K562 (cell line): ENCODE data around the gene PLCL2. TPM values are rescaled to one million over a fixed set of nuclear protein-coding genes. Genes with fewer than 3 reads are reported as not detected.

Experiments
- HDAC6 ChIP-seq: IDR thresholded peaks from 2 replicates; pipeline ENCODE4 v1.6.1; 2012; ENCODE audit warnings: low read depth, mild to moderate bottlenecking, control low read depth, inconsistent platforms, low read length, moderate library complexity
- MGA ChIP-seq: fragments of 450-650 bp; IDR thresholded peaks from 2 replicates; pipeline ENCODE4 v1.6.1; 2016; ENCODE audit warnings: mild to moderate bottlenecking, moderate library complexity
- ZNF24 ChIP-seq: fragments of 450-650 bp; IDR thresholded peaks from 2 replicates; pipeline ENCODE4 v1.6.1; 2016
- polyA plus RNA-seq, 8 experiments: library from polyadenylated mRNA; depleted of rRNA in 4 of 8; stranded (reverse) in 5 of 8; unstranded in 3 of 8; fragments of >200 nt; fragmentation: Nextera tagmentation in 2 of 8; fragmentation: Illumina TruSeq in 1 of 8; extraction: Ambion mirVana in 2 of 8; extraction: Trizol in 1 of 8; gene quantifications; 2 replicates each; pipeline versions ENCODE4 v1.2.1 to v1.2.3, GENCODE V29; 2011 to 2014; ENCODE audit warnings: inconsistent platforms in 1 of 8, missing spikeins in 1 of 8
- total RNA-seq, 7 experiments: library from RNA; depleted of rRNA in 6 of 7; stranded (reverse); fragments of >200 nt in 6 of 7; fragmentation: Illumina TruSeq in 2 of 7; extraction: Trizol in 2 of 7; gene quantifications; 2 replicates each; pipeline versions ENCODE4 v1.2.1 to v1.2.3, GENCODE V29; 2011 to 2021; ENCODE audit warnings: low replicate concordance in 1 of 7

Gene PLCL2
- total and polyA plus RNA-seq, 9 of the 15 experiments (the other 6 are each of a cell fraction or from before 2014, with no cell fraction given), result 0.03 to 0.18 (median 0.11) TPM; not detected in 2

DNA sequence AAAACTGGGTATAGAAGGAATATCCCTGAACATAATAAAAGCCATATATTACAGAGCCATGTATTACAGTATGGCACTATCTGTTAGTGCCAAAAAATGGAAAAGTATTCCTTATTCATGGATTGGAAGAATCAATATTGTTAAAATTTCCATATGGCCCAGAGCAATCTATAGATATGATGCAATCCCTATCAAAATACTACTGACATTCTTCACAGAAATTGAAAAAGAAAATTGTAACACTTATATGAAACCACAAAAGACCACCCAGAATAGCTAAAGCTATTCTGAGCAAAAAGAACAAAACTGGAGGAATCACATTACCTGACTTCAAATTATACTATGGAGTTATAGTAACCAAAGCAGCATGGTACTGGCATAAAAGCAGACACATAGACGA lies 218.8 kb downstream of the PLCL2 start (continued):
- TF ChIP-seq MGA (no peak), HDAC6 (no peak), ZNF24 (no peak)
- TF ChIP-seq, all 486 proteins: peak for 3
